Ureter (tissue), 1 donor: ENCODE results near the gene RSAD1. TPM values are rescaled to one million over a fixed set of nuclear protein-coding genes. Genes with fewer than 3 reads are reported as not detected.

Experiments used
- DNase-seq: peaks from one replicate; pipeline ENCODE4 v3.0.0-alpha.2; 2020; ENCODE audit warnings: low spot score
- total RNA-seq: library from RNA; stranded (reverse); gene quantifications from one replicate; pipeline ENCODE4 v1.2.4, GENCODE V29; 2023
- donor health status: DM: yes; HTN: yes; CAD: no.

The RSAD1 gene
- total RNA-seq, 1 donor from 2014 or later: 33.2 TPM

DNA sequence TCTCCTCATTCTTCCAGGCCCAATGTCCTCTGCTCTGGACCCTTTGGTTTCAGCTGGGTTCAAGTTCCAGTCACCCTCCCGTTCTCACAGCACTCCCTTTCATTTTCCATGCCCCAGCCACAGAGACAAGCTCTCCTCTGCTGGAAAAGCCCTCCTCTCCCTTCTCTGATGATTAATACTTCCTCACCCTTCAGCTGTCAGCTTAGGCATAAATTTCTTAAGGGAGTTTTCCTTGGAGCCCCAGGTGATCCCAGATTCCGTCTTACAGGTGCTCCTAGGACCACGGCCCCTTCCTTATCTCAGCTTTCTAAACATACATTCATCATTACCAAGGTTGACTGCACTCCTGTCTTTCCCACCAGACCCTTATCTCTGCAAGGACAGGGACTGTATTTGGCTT, 20.4 kb upstream of the RSAD1 start:
- DNase-seq: no peak

DNA sequence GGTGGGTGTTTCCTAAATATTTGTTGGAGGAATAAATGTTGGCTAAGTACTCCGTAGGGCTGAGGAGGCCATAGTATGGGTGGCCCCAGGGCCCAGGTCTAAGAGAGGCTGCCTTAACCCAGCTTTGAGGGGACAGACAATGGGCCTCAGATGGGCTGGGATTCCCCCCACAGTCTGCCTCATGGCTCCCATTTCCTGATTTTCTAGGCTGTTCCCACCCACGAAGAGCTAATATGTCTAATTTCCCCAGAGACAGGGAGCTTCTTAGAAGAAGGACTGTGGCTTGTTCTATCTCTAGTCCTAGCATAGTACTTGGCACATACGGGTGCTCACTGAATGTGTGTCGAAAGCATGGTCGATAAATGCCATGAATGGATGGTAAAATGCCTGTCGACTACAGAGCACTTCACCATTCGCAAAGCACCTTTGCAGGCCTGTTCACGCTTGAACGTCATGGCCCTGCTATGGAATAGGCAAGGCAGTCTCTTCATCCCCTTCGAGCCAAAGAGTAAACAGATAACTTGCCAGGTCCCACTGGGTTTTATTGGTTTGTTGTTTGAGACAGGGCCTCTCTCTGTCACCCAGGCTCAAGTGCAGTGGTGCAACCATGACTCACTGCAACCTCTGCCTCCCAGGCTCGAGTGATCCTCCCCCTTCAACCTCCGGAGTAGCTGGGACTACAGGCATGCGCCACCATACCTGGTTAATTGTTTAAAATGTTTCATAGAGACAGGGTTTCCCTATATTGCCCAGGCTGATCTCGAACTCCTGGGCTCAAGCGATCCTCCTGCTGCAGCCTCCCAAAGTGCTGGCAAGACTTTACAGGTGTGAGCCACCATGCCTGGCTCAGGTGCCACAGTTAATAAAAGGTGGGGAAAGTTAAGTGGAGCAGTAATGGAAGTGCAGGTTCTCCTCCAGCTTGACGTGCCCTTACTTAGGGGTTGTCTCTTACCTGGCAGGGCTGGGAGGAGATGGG, 19.7 kb upstream of the RSAD1 start:
- DNase-seq: no peak

DNA sequence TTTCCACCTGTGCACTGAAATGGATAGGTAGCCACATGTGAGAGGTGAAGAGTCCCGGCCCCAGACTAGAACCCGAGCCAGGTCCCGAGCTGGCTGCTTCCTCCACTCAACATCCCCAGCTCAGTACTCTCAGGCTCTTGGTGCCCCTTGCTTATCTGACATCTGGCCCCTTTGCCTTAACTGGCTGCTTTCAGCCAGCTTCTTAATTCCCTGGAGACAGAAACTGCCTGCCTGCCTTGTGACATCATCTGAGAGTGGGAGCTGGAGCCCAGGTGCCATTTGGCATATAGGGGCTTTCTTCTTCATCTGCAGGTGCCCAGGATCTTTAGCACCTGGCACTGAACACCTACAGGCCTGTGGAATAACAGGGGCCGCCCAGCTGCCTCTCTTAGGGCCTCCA, 18.9 kb upstream of the RSAD1 start:
- DNase-seq: no peak

DNA sequence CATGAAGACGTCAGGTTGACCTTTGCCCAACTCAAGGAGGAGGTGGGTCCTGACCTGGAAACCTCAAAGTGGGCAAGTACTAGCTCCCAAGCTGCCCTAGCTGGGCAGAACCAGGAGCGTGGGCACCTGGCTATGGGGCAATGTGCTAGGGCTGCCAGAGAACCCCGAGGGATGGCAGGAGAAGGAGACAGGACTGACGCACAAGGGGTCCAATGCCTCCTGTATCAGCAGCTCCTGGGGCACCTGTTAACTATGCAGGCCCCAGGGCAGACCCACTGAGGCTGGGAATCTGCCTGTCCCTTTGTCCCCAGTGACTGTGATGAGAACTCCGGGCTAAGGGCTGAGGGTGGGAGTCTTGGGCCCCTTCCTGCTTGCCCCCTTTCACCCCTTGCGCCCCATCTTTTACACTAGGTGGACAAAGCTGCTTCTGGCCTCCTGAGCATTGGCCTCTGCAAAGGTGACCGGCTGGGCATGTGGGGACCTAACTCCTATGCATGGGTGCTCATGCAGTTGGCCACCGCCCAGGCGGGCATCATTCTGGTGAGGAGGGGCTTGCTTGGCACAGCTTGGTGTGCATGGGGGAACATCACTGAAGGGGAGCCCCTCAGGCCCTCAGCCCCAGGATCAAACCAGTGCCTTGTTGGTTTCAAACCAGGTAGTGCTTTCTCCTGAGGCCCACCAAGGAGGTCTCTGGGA, 17.7 kb upstream of the RSAD1 start:
- no peak for DNase-seq

DNA sequence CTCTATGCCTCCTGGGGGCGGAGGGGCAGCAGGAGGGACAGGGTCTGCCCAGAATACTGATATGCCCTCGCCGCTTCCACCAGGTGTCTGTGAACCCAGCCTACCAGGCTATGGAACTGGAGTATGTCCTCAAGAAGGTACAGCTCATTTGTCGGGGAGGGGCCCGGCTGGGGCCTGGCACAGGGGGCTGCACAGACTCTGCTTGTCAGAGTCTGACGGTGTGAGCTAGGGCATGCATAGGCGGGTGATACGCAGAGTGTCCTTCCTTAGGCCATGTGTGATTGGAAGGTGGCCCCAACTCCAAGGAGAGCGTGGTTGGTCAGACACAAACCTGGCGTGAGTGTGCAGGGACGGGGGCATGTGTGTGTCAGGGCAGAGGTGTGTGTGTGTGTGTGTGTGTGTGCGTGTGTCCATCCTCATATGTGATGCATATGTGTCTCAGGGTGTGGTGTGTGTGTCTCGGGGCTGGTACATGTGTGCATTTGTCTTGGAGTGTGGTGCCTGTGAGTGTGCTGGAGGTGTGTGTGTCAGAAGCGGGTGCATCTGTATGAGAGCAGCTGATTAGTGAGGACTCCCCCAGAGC, 17.0 kb upstream of the RSAD1 start:
- no peak for DNase-seq

DNA sequence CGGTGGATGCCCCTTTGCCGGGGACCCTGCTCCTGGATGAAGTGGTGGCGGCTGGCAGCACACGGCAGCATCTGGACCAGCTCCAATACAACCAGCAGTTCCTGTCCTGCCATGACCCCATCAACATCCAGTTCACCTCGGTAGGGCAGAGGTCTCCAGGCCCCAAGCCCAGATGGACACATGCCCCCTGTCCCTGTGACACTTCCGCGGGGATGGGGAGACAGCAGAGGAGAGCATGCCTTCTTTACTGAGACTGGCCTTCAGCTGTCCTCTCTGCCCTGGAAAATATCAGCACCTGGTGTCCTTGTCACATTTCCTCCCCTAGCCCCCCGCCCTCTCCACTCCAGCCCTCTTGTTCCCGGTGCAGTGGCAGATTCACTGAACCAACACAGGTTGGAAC, 16.2 kb upstream of the RSAD1 start:
- no peak for DNase-seq

DNA sequence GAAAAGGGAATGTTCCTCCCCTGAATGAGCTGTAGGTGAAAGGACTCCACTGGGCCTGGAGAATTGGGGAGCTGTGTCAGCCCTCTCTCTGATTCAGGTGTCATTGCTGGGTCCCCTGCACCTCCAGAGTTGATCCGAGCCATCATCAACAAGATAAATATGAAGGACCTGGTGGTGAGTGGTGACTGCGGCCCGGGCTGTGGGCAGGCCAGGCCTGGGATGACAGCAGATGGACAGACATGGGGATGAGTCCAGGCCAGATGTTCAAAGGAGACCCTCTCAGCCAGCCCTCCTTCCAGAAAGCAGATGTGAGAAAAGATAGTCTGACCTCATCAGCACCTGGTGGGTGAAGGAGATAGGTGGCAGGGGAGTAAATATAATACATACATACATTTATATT, 14.5 kb upstream of the RSAD1 start:
- DNase-seq: no peak

DNA sequence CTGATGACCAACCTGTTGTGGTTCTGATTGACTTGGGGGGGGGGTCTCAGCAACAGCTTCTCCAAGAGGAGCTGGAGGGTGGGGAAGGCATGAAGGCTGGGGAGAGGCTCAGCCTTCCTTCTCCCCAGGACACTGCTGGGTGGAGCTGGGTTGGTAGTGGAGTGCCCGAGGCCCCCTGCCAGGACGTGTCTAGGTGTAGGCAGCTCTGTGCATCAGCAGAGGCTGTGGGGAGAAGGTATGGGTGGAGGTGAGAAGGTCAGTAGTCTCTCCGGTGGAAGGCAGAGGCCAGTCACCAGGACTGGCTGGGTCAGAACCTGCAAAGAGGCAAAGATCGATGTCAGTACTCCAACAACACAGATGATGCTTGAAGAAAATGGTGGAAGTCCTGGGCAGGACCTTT, 13.9 kb upstream of the RSAD1 start:
- DNase-seq: no peak

DNA sequence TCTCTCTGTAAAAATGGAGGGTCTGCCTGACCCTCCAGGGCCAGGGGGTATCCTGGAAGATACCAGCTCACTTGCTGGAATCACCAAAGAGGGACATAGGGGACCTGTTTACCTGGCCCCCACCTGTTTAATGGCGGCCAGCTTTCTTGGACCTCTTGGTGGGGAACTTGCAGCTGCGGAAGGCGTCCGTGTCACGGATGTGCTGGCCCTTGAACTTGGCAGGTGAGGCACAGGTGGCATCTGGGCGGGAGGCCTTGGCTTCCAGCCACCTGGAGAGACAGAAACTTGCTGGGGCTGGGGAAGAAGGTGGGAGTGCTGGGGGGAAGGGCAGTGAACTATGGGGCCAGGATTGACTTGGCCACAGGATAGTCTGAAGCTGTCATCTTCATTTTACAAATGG, 13.5 kb upstream of the RSAD1 start:
- no peak for DNase-seq

DNA sequence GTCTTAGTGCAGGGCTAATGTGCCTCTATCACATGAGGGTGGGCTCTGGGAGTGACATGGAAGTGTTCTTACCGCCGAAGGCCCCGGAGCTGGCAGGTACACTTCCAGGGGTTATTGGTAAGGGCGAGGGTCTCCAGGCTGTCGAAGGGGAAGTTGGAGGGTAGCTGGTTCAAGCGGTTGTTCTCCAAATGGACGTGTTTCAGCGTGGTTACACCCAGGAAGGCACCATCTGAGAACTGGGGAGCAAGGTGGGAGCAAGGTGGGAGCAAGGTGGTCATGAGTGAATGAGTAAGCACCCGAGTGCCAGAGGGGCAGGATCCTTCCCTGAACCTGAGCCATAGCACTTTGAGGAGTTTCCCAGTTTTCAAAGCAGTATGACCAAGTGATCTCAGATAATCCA, 13.0 kb upstream of the RSAD1 start:
- DNase-seq: no peak

DNA sequence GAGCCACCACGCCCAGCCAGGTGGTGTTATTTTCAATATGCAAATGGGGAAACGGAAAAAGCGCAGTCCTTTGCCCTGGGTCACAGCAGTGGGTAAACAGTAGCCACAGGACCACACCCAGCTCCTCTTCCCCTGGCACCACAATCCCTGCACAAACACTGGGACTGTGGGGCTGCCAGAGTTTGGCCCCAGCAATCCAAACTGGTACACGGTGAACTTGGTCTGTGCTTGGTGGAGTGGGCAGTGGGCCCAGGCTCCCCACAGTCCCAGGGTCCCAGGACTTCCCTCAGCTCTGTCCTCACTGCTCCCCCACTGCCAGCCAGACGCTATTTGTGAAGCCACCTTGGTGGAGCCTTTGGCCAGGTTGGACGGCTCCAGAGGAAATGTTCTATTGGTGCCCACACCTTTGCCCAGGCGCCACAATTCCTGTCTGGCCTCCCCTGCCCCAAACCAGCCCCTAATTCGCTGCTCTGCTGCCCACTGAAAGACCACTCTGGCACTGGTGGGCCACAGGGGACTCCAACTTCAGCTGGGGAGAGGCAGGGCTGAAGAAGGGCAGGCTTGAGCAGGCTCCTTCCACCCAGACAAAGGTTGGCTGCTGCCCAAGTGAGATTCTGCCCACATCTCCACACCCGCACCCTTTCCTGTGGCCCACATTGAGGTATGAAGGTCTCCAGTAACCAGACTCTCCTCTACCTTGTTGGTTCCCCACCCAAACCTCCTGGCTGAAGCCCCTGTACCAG, 12.1 kb upstream of the RSAD1 start:
- no peak for DNase-seq

DNA sequence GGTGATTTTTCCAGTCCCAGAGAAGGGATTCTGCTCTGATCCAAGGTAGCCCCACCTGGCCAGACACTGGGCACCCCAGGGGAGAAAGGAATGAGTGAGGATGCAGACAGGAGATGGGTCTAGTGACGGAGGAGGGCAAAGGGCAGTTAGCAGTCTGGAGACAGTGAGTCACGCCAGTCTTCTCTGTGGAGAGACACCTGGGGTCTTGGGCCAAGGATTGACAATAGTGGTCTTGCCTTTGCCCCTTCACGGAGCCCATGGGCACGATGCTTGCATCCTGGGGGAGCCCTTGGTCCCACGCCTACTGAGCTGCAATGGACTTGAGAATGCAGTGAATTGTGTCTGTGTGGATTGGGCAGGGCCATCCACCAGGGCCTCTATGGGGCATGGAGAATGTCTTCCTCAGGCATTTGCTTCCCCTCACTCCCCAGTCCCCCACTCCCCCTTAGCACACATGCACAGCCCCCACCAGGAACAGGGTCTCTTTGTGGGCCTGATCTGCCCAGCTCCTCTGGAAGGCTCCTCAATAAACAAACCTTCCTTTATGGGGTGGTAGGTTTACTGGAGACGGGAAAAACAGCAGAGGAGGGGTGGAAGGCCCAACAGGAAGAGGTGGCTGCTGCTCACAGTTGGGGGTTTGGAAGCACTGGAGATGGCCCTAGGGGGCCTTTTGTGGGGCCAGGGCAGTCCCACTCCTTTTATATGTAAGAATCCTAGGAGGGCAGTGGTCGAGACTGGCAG, 11.4 kb upstream of the RSAD1 start:
- no peak for DNase-seq

DNA sequence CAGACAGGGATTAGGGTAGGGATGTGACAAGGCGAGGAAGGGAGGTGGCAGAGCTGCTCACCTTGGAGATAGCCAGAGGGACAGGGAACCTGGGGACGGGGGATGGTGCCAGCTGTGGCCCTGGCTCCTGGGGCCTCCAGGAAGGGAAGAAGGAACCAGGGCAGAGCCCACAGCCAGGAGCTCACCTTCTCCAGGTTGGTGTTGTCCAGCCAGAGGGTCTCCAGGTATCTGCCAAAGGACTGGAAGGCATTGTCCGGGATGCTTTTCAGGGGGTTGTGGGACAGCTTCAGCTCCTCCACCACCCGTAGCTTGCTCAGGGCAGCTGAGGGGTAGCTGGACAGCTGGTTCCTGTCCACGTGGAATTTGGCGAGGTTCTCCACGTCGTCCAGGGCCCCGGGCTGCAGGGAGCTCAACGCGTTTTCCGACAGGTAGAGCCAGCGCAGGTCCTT, 10.8 kb upstream of the RSAD1 start:
- no peak for DNase-seq

DNA sequence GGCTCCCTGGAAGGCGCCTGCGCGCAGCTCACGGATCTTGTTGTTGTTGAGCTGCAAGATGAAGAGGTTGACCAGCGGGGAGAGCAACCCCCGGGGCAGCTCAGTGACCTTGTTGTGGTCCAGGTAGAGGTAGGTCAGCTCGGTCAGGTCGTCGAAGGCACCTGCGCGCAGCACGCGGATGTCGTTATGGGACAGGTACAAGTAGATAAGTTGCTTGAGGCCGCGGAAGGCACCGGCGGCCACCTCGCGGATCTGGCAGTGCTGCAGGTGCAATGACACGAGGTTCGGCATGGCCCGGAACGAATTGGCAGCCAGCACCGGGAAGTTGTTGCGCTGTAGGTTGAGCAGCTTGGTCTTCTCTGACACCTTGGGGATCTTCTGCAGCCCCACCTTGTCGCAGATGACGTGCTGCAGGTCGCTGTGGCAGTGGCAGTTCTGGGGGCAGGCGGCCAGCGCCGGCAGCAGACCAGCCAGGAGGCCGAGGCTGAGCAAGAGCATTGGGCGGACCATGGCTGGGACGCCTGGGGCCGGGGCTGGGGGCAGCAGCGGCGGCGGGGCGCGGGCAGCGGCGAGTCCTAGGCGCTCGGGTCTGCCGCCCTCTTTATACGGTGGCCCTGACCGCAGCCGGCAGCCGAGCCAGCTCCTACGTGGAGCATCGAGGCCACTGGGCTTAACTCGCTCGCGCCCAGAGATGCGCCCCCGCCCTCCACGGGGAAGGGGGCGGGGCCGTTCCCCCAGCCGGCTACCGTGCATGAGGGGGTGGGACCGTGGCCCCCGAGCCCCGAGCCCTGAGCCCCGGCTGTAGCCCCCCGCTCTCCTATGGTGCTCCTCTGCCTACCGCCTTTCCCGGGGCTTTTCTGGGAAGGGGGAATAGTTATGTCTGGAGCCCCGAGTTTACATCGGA, 10.1 kb upstream of the RSAD1 start, which contains the start of gene CHAD:
CHAD (minus strand) TSS at position 577 of the 904 bp plus-strand sequence; CDS start at position 510, 67 bp downstream.
- DNase-seq: no peak

DNA sequence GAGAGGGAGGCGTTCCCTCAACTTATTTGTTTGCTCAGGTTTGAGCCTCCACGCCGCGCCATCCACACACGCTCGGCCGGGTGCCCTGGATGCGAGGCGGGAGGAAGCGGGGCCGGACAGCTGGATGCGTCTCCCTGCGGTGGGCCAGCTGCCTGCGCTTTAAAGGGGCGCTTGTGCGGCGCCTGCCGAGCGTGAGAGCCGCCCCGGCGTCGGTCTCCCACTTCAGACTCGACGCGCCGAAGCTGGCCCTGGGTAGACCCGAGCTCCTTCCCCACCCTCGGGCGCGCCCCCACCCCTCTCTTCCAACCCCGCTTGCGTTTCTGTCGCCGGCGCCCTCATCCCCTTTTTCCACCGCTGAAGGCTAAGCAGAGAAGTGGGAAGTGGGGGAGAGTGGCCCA, 9.5 kb upstream of the RSAD1 start:
- no peak for DNase-seq

DNA sequence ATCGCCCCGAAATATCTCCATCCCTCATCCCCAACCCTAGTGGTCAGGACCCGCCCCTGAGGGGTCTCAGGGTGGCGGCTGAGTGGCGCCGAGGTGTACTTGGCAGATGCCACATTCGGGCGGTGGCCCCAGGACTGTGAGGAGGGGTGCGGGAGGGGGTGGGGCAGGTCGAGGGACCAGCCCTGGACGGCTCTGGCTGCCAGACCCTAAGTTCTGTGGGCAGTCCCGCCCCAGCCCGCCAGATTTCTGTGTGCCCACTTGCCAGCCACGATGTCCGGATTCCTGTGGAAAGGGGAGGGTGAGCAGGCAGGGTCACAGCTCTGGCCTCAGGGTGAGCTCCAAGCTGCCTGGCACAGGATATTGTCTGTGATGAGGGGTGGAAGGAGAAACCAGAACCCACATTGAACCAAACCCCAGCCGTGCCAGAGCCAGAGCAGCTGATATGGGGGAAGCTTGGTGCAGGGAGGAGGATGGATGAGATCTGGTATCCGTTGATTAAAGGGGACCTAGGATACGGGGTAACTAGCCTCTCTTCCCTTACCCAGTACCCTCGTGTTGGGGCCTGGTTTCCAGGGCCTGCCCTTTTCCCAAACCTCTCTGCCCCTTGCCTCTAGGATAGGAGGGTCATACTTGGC, 8.9 kb upstream of the RSAD1 start:
- no peak for DNase-seq

DNA sequence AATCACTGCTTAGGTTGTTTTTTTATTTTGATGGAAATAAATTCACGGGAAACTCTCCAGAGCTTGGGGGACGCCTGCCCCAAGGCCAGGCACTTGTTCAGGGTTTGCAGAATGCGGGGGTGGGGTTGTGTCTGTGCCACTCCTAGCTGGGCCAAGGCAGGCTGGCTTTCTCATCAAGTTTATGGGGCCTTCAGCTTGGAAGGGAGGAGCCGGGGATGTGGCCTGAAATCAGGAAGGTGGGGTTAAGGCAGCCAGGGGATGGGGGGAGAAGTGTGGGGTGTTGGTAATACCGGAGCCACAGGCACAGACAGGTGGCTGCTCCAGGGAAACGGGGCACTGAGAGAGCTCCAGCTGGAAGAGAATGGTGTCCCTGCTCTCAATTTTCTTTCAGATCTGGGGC, 8.2 kb upstream of the RSAD1 start:
- DNase-seq: no peak

DNA sequence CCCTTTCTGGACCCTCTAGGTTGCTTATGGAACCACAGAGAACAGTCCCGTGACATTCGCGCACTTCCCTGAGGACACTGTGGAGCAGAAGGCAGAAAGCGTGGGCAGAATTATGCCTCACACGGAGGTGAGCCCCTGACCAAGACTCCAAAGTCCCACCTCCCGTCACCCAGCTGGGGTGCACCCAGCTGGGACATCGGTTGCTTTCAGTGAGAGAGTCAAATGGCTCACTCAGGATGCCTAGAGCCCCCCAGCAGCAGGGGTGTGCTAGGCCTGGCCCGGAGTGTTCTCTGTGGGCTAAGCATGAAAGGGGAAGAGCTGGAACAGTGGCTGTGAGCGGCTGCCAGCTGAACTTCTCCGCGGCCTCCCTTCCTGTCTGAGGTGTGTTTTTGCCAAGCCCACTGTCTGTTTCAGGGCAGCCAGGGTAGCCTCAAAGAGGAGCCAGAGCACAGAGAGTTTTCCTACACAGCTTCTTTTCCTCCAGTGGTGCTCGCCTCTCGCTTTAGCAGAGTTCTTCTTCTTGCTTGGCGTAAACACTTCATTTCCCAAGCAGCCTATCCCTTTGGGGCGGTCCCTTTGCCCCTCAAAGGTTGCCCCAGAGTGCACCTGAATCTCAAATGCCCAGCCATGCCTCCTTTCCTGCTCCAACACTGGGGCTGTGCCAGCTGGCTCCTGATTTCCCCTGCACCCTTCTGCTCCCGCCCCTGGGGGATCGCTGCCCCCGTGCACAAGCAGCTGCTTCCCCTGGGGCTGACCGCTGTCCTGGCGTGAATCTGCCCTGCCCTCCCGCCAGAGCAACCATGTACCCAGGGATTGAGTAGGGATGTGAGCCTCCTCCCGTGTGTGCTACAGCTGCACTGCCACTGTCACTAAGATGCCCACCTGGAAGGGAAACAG, 7.4 kb upstream of the RSAD1 start:
- DNase-seq: no peak

DNA sequence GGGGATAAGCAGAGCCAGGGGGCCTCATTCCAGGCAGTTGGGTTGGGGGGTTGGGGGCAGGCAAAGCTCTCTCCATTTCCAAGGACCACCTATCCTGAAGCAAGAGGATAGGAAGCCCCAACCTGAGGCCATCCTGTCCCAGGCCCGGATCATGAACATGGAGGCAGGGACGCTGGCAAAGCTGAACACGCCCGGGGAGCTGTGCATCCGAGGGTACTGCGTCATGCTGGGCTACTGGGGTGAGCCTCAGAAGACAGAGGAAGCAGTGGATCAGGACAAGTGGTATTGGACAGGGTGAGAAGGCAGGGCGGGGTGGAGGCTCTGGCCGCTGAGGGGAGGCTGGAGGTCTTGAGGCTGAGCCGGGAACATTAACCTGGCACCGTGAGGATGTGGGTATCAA, 6.4 kb upstream of the RSAD1 start:
- no peak for DNase-seq
